ENCODE data around the gene CGN.

- no peak for TF ChIP-seq CTCF (IDR thresholded peaks at IDR 0.05; ENCODE audit: poor library complexity, severe bottlenecking)
- TF ChIP-seq POLR2AphosphoS5 (IDR thresholded peaks at IDR 0.05) = no peak
- TF ChIP-seq EP300 (conservative IDR thresholded peaks at IDR 0.05; ENCODE audit: poor library complexity, severe bottlenecking) = no peak
- TF ChIP-seq RAD21 (conservative IDR thresholded peaks at IDR 0.05) = no peak
- no peak for TF ChIP-seq SMC3 (conservative IDR thresholded peaks at IDR 0.05; ENCODE audit: poor library complexity)
- TF ChIP-seq TAF1 (IDR thresholded peaks at IDR 0.05; ENCODE audit: low read depth) = no peak
- TF ChIP-seq EZH2 (IDR thresholded peaks at IDR 0.05; ENCODE audit: borderline replicate concordance, insufficient read depth, low read length, poor library complexity, severe bottlenecking) = no peak
- TF ChIP-seq REST (IDR thresholded peaks at IDR 0.05; ENCODE audit: borderline replicate concordance) = no peak
- no peak for TF ChIP-seq MXI1 (conservative IDR thresholded peaks at IDR 0.05; ENCODE audit: poor library complexity, severe bottlenecking)
These were observed 22.7 kb downstream of the CGN start for GRCh38 chr1:151533870-151534269.

Data from neural cell (in vitro differentiated cells).